OCI-LY3 (cell line): ENCODE data around the gene RNPEPL1.

ENCODE experiments used
- CTCF ChIP-seq: fragments of 200-600, 300-600 bp; sonication (generic); IDR thresholded peaks from 2 replicates; pipeline ENCODE4 v1.5.1; 2014; ENCODE audit warnings: antibody characterized with exemption, low read length, low read depth
- EZH2phosphoT487 ChIP-seq: fragments of 200-600 bp; shearing (Covaris generic); IDR thresholded peaks from 2 replicates; pipeline ENCODE4 v1.6.1; 2018; ENCODE audit warnings: antibody characterized with exemption, mixed run types, low read depth

DNA sequence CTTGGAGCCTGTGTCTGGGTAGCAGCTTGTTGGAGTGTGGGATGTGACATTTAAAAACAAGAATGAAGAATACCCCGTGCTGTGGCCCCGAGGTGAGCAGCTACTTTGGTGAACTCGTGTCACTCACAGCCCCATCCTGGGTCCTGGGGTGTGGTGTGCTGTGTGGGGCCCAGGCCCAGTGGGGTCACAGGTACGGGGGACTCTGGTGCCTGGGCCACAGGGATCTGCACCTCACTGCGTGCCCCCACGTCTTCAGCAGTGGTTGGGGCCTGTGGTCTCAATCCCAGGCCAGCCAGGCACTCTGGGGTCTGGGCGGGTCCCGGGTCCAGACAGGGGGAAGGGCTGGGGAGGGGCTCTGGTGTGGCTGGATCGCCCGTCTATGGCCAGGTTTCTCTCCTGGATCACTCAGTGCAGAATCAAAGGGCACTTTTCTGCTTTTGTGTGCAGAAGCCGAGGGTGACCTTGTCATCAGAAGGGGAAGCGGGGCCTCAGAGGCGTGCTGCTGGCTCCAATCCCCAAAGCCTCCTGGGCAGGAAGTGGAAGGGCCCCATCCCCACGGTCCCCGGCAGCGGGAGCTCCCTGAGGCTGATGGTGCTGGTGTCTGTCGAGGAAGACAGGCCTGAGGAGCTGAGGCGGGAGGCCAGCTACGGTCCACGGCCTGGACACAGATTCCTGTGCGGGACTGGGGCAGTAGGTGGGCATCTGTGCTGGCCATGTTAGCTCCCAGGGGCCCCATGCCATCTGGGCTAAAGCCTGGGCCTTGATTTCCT, 58.4 kb downstream of the RNPEPL1 start:
- TF ChIP-seq CTCF = no peak
- no peak for TF ChIP-seq EZH2phosphoT487
